Activated CD8-positive, alpha-beta memory T cell treated with anti-CD3 and anti-CD28 coated beads, Interleukin-2, amount 50 U/mL, for 4 hours (primary cell): Measurements from ENCODE around the gene ZNF512.
"Not testable (repeated sequence)": the region's sequence is repeated elsewhere in the genome, so short reads cannot be mapped to it uniquely, and the experiment has no call there.

Experiments
- DNase-seq: peaks from one replicate; pipeline ENCODE4 v3.0.0-alpha.2; 2020

Gene ZNF512

GRCh38 chr2:27582695-27583389 lies at the start of gene ZNF512:
TSS of gene ZNF512 (plus strand) at chr2:27583042. CDS start at chr2:27583113, 71 bp downstream.
- DNase-seq, result peak; percentile 77

DNA sequence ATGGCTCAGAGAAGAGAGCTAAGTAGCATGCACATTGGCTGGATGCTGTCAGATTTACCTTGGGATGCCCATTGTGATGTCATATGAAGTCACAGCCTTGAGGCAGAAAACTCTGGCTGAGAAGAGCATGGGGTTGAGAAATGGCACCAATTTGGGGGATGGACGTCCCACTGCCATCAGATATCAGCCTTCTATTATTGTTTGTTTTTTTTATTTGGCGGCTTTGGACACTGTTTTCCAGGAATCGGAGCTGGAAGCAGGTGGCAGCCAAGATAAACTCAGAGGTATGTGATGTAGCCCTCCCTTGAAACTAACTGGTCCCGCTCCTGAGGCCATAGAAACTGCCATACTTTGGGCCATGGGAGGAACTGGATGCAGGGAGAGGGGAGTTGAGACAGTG lies 45.6 kb upstream of the ZNF512 start:
- DNase-seq, result no peak

DNA sequence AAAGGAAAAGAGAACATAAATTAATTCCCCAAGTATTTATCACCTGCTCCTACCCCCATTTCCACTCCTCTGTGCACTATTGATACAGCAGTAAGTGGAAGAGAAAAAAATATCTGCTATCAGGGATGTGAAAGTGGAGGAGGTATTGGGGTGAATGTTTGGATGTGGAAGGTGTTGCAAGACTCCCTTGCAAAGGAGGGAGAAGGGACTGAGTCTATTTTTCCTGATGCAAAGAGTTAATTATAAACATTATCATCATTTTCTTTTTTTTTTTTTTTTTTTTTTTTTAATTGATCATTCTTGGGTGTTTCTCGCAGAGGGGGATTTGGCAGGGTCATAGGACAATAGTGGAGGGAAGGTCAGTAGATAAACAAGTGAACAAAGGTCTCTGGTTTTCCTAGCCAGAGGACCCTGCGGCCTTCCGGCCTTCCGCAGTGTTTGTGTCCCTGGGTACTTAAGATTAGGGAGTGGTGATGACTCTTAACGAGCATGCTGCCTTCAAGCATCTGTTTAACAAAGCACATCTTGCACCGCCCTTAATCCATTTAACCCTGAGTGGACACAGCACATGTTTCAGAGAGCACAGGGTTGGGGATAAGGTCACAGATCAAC lies 43.9 kb upstream of the ZNF512 start:
- not testable (repeated sequence) for DNase-seq

GRCh38 chr2:27539649-27540048 lies 43.2 kb upstream of the ZNF512 start:
- DNase-seq, result not testable (repeated sequence)

- DNase-seq, result no peak
Observed at GRCh38 chr2:27544143-27544821, 38.6 kb upstream of the ZNF512 start.

GRCh38 chr2:27545348-27546141 lies 37.3 kb upstream of the ZNF512 start:
- DNase-seq, result no peak

DNA sequence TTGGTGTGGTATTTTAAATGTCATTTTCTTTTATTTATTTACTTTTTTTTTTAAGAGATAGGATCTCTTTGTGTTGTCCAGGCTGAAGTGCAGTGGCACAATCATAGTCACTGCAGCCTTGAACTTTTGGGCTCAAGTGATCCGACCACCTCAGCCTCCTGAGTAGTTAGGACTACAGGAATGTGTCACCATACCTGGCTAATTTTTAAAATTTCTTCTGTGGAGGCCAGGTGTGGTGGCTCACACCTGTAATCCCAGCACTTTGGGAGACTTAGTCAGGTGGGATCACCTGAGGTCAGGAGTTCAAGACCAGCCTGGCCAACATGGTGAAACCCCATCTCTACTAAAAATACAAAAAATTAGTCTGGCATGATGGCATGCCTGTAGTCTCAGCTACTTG lies 33.5 kb upstream of the ZNF512 start:
- DNase-seq, result no peak

GRCh38 chr2:27551514-27551913 lies 31.3 kb upstream of the ZNF512 start:
- DNase-seq, result no peak

DNA sequence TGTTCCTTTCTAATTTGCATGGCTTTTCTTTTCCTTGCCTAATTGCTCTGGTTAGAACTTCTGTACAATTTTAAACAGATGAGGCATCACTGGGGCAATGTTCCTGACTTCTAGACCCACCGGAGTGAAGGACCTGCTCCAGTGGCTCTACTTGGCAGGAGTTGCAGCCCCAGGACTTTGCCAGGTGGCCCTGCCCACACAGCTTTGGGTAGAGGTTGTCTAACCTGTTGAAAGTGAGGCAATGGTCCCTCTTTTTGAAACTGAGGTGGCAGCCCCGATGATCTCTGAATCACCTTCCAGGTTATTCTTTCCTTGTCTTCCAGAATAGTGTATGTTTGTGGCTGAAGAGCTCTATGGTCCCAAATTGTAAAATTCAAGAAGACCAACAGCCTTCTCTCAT lies 29.9 kb upstream of the ZNF512 start:
- no peak for DNase-seq

GRCh38 chr2:27554451-27554850 lies 28.4 kb upstream of the ZNF512 start:
- DNase-seq, result not testable (repeated sequence)

GRCh38 chr2:27559228-27559627 lies 23.6 kb upstream of the ZNF512 start:
- no peak for DNase-seq

DNA sequence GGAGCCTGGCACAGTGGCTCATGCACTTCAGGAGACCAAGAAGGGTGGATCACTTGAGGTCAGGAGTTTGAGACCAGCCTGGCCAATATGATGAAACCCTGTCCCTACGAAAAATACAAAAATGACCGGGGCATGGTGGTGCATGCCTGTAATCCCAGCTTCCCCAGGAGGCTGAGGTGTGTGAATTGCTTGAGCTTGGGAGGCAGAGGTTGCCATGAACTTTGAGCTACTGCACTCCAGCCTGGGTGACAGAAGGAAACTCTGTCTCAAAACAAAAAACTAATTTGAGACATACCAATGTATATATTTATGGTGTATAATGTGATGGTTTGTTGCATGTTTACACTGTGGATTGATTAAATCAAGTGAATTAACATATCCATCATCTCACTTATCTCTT lies 21.8 kb upstream of the ZNF512 start:
- DNase-seq, result no peak

DNA sequence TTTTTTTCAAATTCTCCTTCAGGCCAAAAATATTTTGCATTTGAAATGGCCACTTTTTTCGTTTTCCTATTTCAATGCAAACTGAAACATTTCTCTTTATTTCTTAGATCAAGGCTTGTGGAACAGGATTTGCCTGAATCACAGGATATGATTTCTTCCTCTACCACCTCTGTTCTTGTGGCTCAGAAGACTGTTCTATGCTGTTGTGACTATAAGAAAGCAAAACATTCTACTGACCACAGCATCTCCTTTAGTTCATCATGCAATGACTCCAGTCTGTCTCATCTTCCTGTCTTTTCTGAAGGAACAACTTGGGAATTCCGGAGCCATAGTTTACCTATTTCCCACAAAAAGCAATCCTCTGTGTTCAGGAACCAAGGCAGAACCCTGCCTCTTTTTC lies 16.2 kb upstream of the ZNF512 start:
- no peak for DNase-seq

DNA sequence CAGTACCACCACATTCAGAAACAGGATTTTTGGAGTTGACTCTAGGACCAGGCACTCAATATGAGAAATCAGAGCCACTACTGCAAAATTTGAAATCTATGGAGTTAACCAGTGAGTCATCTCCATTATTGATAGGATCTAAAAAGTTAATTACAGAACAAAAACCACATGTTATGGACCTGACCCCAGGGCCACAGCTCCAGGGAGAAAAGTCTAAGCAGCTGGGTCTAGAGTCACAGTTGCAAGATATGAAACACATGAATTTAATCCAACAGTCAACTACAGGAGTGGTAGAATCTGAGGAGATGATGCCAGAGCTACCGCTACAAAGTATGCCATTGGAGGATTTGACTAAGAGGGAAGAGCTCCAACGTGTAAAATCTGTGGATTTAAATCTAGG lies 13.4 kb upstream of the ZNF512 start:
- DNase-seq, result no peak

- DNase-seq, result no peak
Observed at GRCh38 chr2:27571197-27571596, 11.6 kb upstream of the ZNF512 start.

GRCh38 chr2:27571681-27572080 lies 11.2 kb upstream of the ZNF512 start:
- DNase-seq, result no peak

DNA sequence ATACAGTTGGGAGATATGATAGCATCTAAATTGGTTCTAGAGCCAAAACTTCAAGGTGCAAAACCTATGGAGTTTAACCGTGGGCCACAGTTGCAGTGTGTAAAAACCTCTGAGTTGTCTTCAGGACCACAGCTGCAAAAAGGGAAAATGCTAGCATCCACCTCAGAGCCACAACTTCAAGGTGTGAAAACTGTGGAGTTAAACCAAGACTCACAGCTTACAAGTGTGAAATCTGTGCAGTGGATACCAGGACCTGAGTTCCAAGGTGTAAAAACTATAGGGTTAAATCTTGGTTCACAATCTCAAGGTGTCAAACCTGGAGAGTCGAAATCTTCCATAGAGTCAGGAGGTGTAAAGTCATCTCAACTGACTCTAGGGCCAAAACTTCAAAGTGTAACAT lies 10.4 kb upstream of the ZNF512 start:
- no peak for DNase-seq

- no peak for DNase-seq
Observed at GRCh38 chr2:27572998-27573429, 9.8 kb upstream of the ZNF512 start.

DNA sequence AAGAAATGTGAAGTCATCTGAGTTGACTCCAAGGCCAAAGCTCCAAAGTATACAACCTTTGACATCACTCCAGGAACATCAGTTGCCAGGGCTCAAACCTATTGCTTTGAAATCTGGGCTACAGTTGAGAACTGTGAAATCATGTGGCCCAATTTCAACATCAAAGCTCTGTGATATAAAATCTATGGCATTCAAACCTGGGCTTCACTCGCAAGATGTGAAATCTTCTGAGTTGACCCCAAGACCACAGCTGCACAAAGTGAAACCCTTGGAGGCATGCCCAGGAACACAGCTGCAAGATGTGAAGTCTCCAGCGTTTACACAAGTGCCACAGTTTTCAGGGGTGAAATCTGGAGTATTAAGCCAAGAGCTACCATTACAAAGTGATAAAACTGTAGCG lies 9.4 kb upstream of the ZNF512 start:
- no peak for DNase-seq

- no peak for DNase-seq
Observed at GRCh38 chr2:27581417-27582128, 1.3 kb upstream of the ZNF512 start.

DNA sequence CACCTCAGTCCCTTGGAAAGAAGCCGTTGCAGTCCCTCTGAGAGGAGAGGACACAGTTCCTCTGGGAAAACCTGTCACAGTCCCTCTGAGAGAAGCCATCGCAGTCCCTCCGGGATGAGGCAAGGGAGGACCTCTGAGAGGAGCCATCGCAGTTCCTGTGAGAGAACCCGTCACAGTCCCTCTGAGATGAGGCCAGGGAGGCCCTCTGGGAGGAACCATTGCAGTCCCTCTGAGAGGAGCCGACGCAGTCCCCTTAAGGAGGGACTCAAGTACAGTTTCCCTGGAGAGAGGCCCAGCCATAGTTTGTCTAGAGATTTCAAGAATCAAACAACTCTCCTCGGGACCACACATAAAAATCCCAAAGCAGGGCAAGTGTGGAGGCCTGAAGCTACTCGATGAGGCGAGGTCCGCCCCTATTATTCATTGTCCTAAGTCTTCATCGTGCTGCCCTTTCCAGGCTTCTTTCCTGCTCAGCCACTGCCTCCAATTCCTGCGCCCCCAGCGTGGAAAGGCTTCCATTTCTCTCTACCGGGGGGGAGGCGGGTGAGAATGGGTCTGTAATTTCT lies 630 bp upstream of the ZNF512 start:
- no peak for DNase-seq

- no peak for DNase-seq
Observed at GRCh38 chr2:27583390-27583915, 611 bp downstream of the ZNF512 start.
